ENCODE results near the gene MYPN. TPM values are rescaled to one million over a fixed set of nuclear protein-coding genes. Genes with fewer than 3 reads are reported as not detected.

MYPN gene
- total RNA-seq, 2 donors from 2014 or later = 2.3 TPM; not detected in 1

DNA sequence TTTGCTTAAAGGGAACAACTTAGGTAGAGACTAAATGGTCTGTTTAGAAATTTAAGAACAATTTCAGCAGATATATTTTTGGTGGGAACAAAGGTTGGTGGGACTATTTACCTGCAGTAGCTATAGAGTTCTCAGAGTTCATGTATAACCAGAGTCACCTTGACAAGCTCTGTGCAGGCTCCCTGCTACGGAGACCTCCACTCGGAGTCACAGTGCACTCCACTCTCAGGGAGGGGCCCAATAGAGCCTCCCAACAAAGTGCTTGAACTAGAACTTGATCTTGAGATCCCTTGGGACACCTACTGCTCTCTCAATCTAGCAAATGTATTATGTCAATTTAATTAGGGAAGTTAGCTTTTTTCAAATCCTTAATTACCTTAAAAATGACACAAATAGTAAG, 2.3 kb downstream of the MYPN start:
- H3K36me3 ChIP-seq (replicated peaks in 1 of 2; ENCODE audit: insufficient read depth in 1 of 2, low read depth in 2 of 2) = no peaks in the 10 kb centered on the region
- H3K27me3 ChIP-seq = no peaks in the 10 kb centered on the region
- no peaks in the 10 kb centered on the region for H3K9me3 ChIP-seq
- WGBS, 2 donors = 58 to 61% methylated on average over 2 of the region's 2 CpGs
- H3K27ac ChIP-seq = no peak overlapping the region
- ATAC-seq = peak; percentile 28
- no peak for TF ChIP-seq POLR2A (IDR thresholded peaks at IDR 0.05)
- TF ChIP-seq, protein P1, sequence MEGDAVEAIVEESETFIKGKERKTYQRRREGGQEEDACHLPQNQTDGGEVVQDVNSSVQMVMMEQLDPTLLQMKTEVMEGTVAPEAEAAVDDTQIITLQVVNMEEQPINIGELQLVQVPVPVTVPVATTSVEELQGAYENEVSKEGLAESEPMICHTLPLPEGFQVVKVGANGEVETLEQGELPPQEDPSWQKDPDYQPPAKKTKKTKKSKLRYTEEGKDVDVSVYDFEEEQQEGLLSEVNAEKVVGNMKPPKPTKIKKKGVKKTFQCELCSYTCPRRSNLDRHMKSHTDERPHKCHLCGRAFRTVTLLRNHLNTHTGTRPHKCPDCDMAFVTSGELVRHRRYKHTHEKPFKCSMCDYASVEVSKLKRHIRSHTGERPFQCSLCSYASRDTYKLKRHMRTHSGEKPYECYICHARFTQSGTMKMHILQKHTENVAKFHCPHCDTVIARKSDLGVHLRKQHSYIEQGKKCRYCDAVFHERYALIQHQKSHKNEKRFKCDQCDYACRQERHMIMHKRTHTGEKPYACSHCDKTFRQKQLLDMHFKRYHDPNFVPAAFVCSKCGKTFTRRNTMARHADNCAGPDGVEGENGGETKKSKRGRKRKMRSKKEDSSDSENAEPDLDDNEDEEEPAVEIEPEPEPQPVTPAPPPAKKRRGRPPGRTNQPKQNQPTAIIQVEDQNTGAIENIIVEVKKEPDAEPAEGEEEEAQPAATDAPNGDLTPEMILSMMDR (IDR thresholded peaks at IDR 0.05) = no peak
- intact Hi-C loops (cut with DNase I) = no loop called here
- H3K4me3 ChIP-seq = no peak overlapping the region
- DNase-seq = peak in 1 of 4 donors; percentile 23
- H3K4me1 ChIP-seq = peaks cover 12% of the 10 kb centered on the region

DNA sequence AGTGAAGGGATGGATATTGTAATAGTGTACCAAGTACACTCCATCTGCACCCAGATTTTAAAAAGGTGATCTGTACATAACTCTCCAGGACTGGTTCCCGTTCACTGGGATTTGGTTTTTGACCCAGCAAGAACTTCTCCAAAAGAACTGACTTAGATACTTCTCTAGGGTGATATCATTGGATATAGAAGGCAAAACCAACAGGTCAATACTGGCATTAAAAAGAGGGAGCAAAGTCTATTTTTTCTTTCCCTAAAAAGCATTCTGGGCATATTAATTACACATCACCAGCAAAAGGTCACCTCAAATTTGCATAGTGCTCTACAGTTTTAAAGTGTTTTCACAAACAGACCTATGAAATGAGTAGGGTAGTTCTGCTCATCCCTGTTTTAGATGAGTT, 3.5 kb downstream of the MYPN start:
- H3K27ac ChIP-seq = no peak overlapping the region
- 93 to 95% methylated on average over 1 of the region's 1 CpG for WGBS, 2 donors

DNA sequence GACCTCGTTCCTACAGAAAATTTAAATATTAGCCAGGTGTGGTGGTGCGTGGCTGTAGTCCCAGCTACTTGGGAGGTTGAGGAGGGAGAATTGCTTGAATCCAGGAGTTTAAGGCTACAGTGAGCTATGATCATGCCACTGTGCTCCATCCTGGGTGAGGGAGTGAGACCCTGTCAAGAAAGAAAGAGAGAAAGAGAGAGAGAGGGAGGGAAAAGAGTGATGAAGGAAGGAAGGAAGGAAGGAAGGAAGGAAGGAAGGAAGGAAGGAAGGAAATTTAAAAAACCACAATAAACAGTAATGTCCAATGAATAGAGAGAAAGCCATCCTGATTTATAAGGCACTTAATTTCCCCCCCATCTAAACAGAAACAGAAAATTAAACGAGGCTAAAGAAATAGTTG, 9.4 kb downstream of the MYPN start:
- H3K4me1 ChIP-seq = no peaks in the 10 kb centered on the region
- ATAC-seq (no peak), DNase-seq (no peak)
- H3K9me3 ChIP-seq = no peaks in the 10 kb centered on the region
- intact Hi-C loops (cut with DNase I) = no loop called here
- H3K36me3 ChIP-seq (replicated peaks in 1 of 2; ENCODE audit: insufficient read depth in 1 of 2, low read depth in 2 of 2) = no peaks in the 10 kb centered on the region
- TF ChIP-seq, protein P1 (IDR thresholded peaks at IDR 0.05) = no peak
- TF ChIP-seq POLR2A (IDR thresholded peaks at IDR 0.05) = no peak
- H3K27me3 ChIP-seq = no peaks in the 10 kb centered on the region
- no peak overlapping the region for H3K27ac ChIP-seq
- no peak overlapping the region for H3K4me3 ChIP-seq
- 77 to 79% methylated on average over 3 of the region's 3 CpGs for WGBS, 2 donors

More for the DNA sequence above, 3.5 kb downstream of the MYPN start:
- DNase-seq = no peak
- Histone ChIP-seq H3K9me3 (no peaks in the 10 kb centered on the region), H3K4me3 (no peak overlapping the region), H3K4me1 (peaks cover 9% of the 10 kb centered on the region), H3K36me3 (replicated peaks in 1 of 2; ENCODE audit: insufficient read depth in 1 of 2, low read depth in 2 of 2) (no peaks in the 10 kb centered on the region), H3K27me3 (no peaks in the 10 kb centered on the region)
- TF ChIP-seq, protein P1 (IDR thresholded peaks at IDR 0.05) = no peak
- TF ChIP-seq POLR2A (IDR thresholded peaks at IDR 0.05) = no peak
- intact Hi-C loops (cut with DNase I) = no loop called here
- no peak for ATAC-seq

DNA sequence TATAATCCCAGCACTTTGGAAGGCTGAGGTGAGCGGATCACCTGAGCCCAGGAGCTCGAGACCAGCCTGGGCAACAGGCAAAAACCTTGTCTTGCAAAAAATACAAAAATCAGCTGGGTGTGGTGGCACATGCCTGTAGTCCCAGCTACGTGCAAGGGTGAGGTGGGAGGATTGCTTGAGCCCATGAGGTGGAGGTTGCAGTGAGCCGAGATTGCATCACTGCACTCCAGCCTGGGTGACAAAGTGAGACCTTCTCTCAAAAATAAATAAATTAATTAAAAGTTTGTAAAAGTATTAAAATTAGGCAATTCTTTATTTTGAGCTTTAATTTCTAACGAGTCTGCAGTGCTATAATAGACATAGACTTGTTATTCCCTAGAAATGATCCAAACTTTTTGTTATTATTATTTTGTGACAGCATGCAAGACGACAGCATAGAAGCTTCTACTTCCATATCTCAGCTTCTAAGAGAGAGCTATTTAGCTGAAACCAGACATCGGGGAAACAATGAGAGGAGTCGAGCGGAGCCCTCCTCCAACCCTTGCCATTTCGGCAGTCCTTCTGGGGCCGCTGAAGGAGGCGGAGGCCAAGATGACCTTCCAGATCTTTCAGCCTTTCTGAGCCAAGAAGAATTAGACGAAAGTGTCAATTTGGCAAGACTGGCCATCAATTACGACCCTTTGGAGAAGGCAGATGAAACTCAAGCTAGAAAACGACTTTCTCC, 11.9 kb downstream of the MYPN start:
- no peaks in the 10 kb centered on the region for H3K9me3 ChIP-seq
- no peaks in the 10 kb centered on the region for H3K36me3 ChIP-seq (replicated peaks in 1 of 2; ENCODE audit: insufficient read depth in 1 of 2, low read depth in 2 of 2)
- no peak for ATAC-seq
- 89 to 90% methylated on average over 15 of the region's 15 CpGs for whole genome bisulfite sequencing, 2 donors
- TF ChIP-seq, protein P1 (IDR thresholded peaks at IDR 0.05) = no peak
- TF ChIP-seq POLR2A (IDR thresholded peaks at IDR 0.05) = no peak
- no peaks in the 10 kb centered on the region for H3K27me3 ChIP-seq
- peaks cover 4% of the 10 kb centered on the region for H3K4me1 ChIP-seq
- DNase-seq = no peak
- H3K27ac ChIP-seq = no peak overlapping the region
- intact Hi-C loops (cut with DNase I) = no loop called here
- no peak overlapping the region for H3K4me3 ChIP-seq

DNA sequence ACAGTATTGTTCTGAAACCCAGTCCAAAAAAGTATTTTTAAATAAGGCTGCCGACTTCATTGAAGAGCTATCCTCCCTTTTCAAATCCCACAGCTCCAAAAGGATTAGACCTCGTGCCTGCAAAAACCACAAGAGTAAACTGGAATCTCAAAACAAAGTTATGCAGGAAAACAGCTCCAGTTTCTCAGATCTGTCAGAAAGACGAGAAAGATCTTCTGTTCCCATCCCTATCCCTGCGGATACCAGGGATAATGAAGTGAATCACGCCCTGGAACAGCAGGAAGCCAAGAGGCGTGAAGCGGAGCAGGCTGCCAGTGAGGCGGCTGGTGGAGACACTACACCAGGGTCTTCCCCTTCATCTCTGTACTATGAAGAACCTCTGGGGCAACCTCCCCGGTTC, 12.6 kb downstream of the MYPN start:
- H3K27ac ChIP-seq = no peak overlapping the region
- DNase-seq = no peak
- ATAC-seq = no peak
- no peaks in the 10 kb centered on the region for H3K27me3 ChIP-seq
- peaks cover 4% of the 10 kb centered on the region for H3K4me1 ChIP-seq
- H3K4me3 ChIP-seq = no peak overlapping the region
- TF ChIP-seq, protein P1 (IDR thresholded peaks at IDR 0.05) = no peak
- TF ChIP-seq POLR2A (IDR thresholded peaks at IDR 0.05) = no peak
- no peaks in the 10 kb centered on the region for H3K9me3 ChIP-seq
- intact Hi-C loops (cut with DNase I) = no loop called here
- WGBS, 2 donors = 88 to 92% methylated on average over 9 of the region's 9 CpGs
- no peaks in the 10 kb centered on the region for H3K36me3 ChIP-seq (replicated peaks in 1 of 2; ENCODE audit: insufficient read depth in 1 of 2, low read depth in 2 of 2)

Measured in body of pancreas (tissue), 4 donors.